ENCODE measurements around the gene CSMD2. TPM values are rescaled to one million over a fixed set of nuclear protein-coding genes. Genes with fewer than 3 reads are reported as not detected.

Gene CSMD2
- total RNA-seq, 4 donors from 2014 or later, result 0.60 to 2.5 (median 1.2) TPM

DNA sequence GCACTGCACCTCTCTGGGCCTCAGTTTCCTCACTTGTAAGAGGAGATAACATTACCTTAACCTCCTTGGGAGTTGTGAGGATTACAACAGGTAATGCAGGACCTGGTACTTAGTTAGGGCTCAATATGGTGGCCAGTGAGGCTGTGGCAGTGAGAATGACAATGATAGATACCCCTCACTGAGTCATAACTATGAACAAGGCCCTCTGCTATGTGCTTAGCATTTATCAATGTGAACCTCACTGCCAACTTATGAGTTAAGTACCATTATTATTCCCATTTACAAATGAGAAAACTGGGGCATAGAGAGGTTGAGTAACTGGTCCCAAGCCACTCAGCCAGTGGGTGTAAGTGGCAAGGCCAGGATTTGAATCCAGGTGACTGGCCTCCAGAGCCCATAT lies 236.8 kb downstream of the CSMD2 start:
- Histone ChIP-seq H3K27ac (no peak overlapping the region), H3K4me3 (no peak overlapping the region), H3K27me3 (no peaks in the 10 kb centered on the region), H3K36me3 (no peaks in the 10 kb centered on the region), H3K9me3 (peaks cover 0 to 9% (median 0%) of the 10 kb centered on the region in 4 donors), H3K4me1 (no peaks in the 10 kb centered on the region)
- no peak for TF ChIP-seq EP300 (IDR thresholded peaks at IDR 0.05)
- TF ChIP-seq POLR2A (IDR thresholded peaks at IDR 0.05), result no peak
- TF ChIP-seq, protein P1, sequence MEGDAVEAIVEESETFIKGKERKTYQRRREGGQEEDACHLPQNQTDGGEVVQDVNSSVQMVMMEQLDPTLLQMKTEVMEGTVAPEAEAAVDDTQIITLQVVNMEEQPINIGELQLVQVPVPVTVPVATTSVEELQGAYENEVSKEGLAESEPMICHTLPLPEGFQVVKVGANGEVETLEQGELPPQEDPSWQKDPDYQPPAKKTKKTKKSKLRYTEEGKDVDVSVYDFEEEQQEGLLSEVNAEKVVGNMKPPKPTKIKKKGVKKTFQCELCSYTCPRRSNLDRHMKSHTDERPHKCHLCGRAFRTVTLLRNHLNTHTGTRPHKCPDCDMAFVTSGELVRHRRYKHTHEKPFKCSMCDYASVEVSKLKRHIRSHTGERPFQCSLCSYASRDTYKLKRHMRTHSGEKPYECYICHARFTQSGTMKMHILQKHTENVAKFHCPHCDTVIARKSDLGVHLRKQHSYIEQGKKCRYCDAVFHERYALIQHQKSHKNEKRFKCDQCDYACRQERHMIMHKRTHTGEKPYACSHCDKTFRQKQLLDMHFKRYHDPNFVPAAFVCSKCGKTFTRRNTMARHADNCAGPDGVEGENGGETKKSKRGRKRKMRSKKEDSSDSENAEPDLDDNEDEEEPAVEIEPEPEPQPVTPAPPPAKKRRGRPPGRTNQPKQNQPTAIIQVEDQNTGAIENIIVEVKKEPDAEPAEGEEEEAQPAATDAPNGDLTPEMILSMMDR (IDR thresholded peaks at IDR 0.05), result no peak
- DNase-seq (ENCODE audit: low spot score in 2 of 2), result no peak

DNA sequence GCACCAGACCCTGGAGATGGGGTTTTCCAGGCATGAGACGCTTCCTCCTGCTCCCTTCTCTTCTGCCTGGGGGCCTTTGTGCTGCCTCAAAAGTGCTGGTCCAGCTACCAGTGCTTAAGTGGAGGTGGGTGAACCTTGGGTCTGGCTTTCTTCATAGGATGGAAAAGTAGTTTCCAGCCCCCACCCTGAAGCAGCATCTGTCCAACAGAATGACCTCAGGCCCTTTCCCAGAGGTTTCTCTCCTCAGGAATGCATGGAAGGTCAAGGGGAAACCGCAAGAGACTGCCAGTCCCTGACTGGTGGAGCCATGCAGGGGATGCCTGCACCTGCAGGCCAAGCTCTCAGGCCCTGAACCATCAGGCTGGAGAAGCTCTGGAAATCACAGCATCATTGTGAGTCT lies 237.3 kb downstream of the CSMD2 start:
- Histone ChIP-seq H3K27me3 (no peaks in the 10 kb centered on the region), H3K4me3 (no peak overlapping the region), H3K27ac (no peak overlapping the region), H3K9me3 (peaks cover 0 to 9% (median 0%) of the 10 kb centered on the region in 4 donors), H3K4me1 (no peaks in the 10 kb centered on the region), H3K36me3 (no peaks in the 10 kb centered on the region)
- 86 to 87% methylated on average over 2 of the region's 2 CpGs for WGBS, 2 donors
- no peak for TF ChIP-seq EP300 (IDR thresholded peaks at IDR 0.05)
- TF ChIP-seq, protein P1 (IDR thresholded peaks at IDR 0.05), result no peak
- no peak for TF ChIP-seq POLR2A (IDR thresholded peaks at IDR 0.05)
- no peak for DNase-seq (ENCODE audit: low spot score in 2 of 2)

DNA sequence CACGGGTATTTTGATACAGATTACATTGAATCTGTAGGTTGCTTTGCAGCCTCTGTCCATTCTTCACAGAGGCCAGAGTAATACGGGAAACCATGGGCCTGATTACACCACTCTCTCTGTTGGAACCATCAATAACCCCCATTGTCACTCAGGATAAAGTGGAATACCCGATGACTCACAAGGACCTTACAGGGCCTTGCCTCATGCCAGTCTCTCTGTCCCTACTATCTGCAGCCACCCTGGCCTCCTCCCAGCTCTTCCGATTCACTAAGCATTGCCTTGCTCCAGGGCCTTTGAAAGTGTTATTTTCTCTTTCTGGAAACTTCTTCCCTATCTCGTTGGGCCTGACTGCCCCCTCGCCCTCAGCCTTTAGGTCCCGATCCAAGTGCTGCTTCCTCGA lies 239.4 kb downstream of the CSMD2 start:
- H3K36me3 ChIP-seq, result no peaks in the 10 kb centered on the region
- no peaks in the 10 kb centered on the region for H3K27me3 ChIP-seq
- TF ChIP-seq POLR2A (IDR thresholded peaks at IDR 0.05) (no peak), EP300 (IDR thresholded peaks at IDR 0.05) (no peak)
- TF ChIP-seq, protein P1 (IDR thresholded peaks at IDR 0.05), result no peak
- H3K27ac ChIP-seq, result no peak overlapping the region
- WGBS, 2 donors, result 45 to 54% methylated on average over 8 of the region's 8 CpGs
- H3K9me3 ChIP-seq, result peaks cover 0 to 9% (median 0%) of the 10 kb centered on the region in 4 donors
- no peak for DNase-seq (ENCODE audit: low spot score in 2 of 2)
- H3K4me1 ChIP-seq, result no peaks in the 10 kb centered on the region
- no peak overlapping the region for H3K4me3 ChIP-seq

DNA sequence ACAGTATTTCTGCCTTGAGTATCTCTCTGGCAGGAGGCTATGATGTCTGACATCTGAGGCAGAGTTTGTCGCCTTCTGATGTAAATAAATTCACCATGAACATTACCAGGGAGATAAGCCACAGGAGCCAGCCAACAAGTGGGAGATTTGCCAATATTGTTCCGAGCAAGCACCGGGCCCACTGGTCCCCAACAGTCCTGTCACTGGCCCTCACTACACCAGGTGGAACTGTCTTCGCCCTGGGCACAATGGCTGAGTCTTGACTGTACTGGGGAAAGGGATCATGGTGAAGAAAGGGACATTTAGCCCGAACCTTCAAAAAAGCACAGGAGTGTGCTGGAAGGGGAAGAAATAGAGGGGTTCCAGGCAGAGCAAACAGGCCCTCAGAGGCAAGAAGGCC lies 243.7 kb downstream of the CSMD2 start:
- Histone ChIP-seq H3K4me1 (no peaks in the 10 kb centered on the region), H3K27ac (no peak overlapping the region), H3K27me3 (no peaks in the 10 kb centered on the region), H3K4me3 (no peak overlapping the region), H3K9me3 (peaks cover 0 to 9% (median 0%) of the 10 kb centered on the region in 4 donors), H3K36me3 (no peaks in the 10 kb centered on the region)
- TF ChIP-seq POLR2A (IDR thresholded peaks at IDR 0.05), result no peak
- TF ChIP-seq, protein P1 (IDR thresholded peaks at IDR 0.05), result no peak
- TF ChIP-seq EP300 (IDR thresholded peaks at IDR 0.05), result no peak
- DNase-seq (ENCODE audit: low spot score in 2 of 2), result no peak
- 95 to 98% methylated on average over 5 of the region's 5 CpGs for WGBS, 2 donors

DNA sequence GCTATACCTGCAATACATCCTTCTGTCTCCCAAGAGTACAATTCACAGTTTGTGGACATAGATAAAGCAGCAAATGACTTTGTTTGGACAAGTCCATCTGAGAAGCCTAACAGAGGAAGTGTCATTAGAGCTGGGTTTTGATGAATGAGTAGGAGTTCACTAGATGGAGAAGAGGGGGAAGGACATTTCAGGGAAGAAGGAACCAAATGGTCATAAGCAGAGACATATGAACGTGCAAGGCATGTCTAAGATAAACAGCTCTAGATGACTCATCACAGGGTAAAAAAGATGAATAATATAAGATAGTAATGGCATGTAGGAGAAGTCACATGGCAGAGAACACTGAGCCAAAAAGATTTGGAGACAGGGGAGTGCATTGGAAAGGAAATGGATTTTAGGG lies 246.7 kb downstream of the CSMD2 start:
- Histone ChIP-seq H3K27ac (no peak overlapping the region), H3K9me3 (no peaks in the 10 kb centered on the region), H3K27me3 (no peaks in the 10 kb centered on the region), H3K4me3 (no peak overlapping the region), H3K4me1 (no peaks in the 10 kb centered on the region), H3K36me3 (no peaks in the 10 kb centered on the region)
- TF ChIP-seq POLR2A (IDR thresholded peaks at IDR 0.05) (no peak), EP300 (IDR thresholded peaks at IDR 0.05) (no peak)
- TF ChIP-seq, protein P1 (IDR thresholded peaks at IDR 0.05), result no peak
- WGBS, 2 donors, result 28 to 38% methylated on average over 1 of the region's 1 CpG
- no peak for DNase-seq (ENCODE audit: low spot score in 2 of 2)
